Spleen (tissue), 11 donors: ENCODE measurements around the gene ING4. TPM values are rescaled to one million over a fixed set of nuclear protein-coding genes. Genes with fewer than 3 reads are reported as not detected.

ENCODE experiments used
- DNase-seq: peaks from one replicate; pipeline ENCODE4 v3.0.0-alpha.2; 2020
- H3K27ac ChIP-seq, 8 donors: fragments of 200-600 bp; sonication (generic) in 7 of 8; 1 replicate in 4 of 8; 2 replicates in 4 of 8; pipeline versions ENCODE4 v1.5.0 to v1.8.0; 2016 to 2021; ENCODE audit warnings: inconsistent platforms in 4 of 8, mild to moderate bottlenecking in 4 of 8, moderate library complexity in 1 of 8
- H3K27me3 ChIP-seq, 7 donors: fragments of 200-600 bp; sonication (generic) in 6 of 7; replicated peaks in 1 of 7; 1 replicate in 4 of 7; 2 replicates in 3 of 7; pipeline versions ENCODE4 v1.5.0 to v1.8.0; 2016 to 2021; ENCODE audit warnings: inconsistent platforms in 3 of 7, mild to moderate bottlenecking in 1 of 7
- H3K36me3 ChIP-seq, 6 donors: fragments of 200-600 bp; sonication (generic) in 5 of 6; 1 replicate in 4 of 6; 2 replicates in 2 of 6; pipeline versions ENCODE4 v1.5.0 to v1.8.0; 2016 to 2021; ENCODE audit warnings: inconsistent platforms in 2 of 6
- H3K4me1 ChIP-seq, 6 donors: fragments of 200-600 bp; sonication (generic) in 5 of 6; 1 replicate in 3 of 6; 2 replicates in 3 of 6; pipeline versions ENCODE4 v1.5.0 to v1.8.0; 2016 to 2021; ENCODE audit warnings: inconsistent platforms in 3 of 6
- H3K4me3 ChIP-seq, 8 donors: fragments of 200-600 bp; sonication (generic) in 7 of 8; 1 replicate in 4 of 8; 2 replicates in 4 of 8; pipeline versions ENCODE4 v1.5.0 to v1.8.0; 2016 to 2021; ENCODE audit warnings: inconsistent platforms in 4 of 8, mild to moderate bottlenecking in 4 of 8, moderate library complexity in 2 of 8
- H3K9me3 ChIP-seq, 8 donors: fragments of 200-600 bp; sonication (generic) in 7 of 8; 1 replicate in 4 of 8; 2 replicates in 4 of 8; pipeline versions ENCODE4 v1.5.0 to v1.8.0; 2016 to 2021; ENCODE audit warnings: inconsistent platforms in 4 of 8
- CTCF ChIP-seq, 11 experiments: fragments of 200-600 bp in 7 of 11; fragments of 450-650 bp in 4 of 11; sonication (generic) in 4 of 11; IDR thresholded peaks in 8 of 11; conservative IDR thresholded peaks in 3 of 11; 1 replicate in 7 of 11; 2 replicates in 4 of 11; pipeline versions ENCODE4 v1.4.0 to v1.8.0; 2016 to 2021; ENCODE audit warnings: antibody characterized with exemption in 11 of 11, inconsistent platforms in 4 of 11, mild to moderate bottlenecking in 1 of 11
- POLR2A ChIP-seq, 3 donors: fragments of 450-650 bp; IDR thresholded peaks; one replicate each; pipeline ENCODE4 v1.5.1; 2017; ENCODE audit warnings: antibody characterized with exemption in 3 of 3, mild to moderate bottlenecking in 1 of 3
- POLR2AphosphoS5 ChIP-seq, 3 donors: sonication (generic); formaldehyde crosslinking; IDR thresholded peaks; one replicate each; pipeline ENCODE4 v1.5.1; 2017; ENCODE audit warnings: antibody characterized with exemption in 3 of 3
- WGBS, 5 donors: extraction: QIAGEN DNeasy Blood & Tissue Kit in 3 of 5; methylation state at CpG; one replicate each; pipeline versions ENCODE4 v1.1.5 to v1.1.7; 2013 to 2018; 5-methylcytosine and 5-hydroxymethylcytosine counted together
- intact Hi-C: fragments of 100-400 bp; cut with DNase I; formaldehyde crosslinking; loops from one replicate; pipeline ENCODE4 v1.15.0; 2023; ENCODE audit warnings: low total_unique reads
- polyA plus RNA-seq, 3 donors: library from polyadenylated mRNA; stranded (reverse); fragments of 200-250 nt; gene quantifications; one replicate each; pipeline ENCODE4 v1.2.1, GENCODE V29; 2013
- total RNA-seq, 7 donors: library from RNA; depleted of rRNA in 3 of 7; stranded (reverse); fragments of >200 nt in 3 of 7; fragmentation: NEBNext Ultra II Directional in 4 of 7; extraction: Animal tissue kit (Norgen Biotek cat#: 25700) in 4 of 7; gene quantifications; one replicate each; pipeline versions ENCODE4 v1.1.0 to v1.2.1, GENCODE V29; 2016 to 2021
- donor health status: healthy with polysubstance abuse.
- donor health status: DM: no; HTN: no; CAD: no; lungs with moderate emphysema.
- donor health status: DM: no; HTN: no; CAD: no.
- donor health status: Bipolar disorder and iron deficiency.
- donor health status: healthy.
- donor health status: DM: no; HTN: no; CAD: no.
- donor health status: DM: yes; HTN: yes; CAD: no.

Gene ING4
- total and polyA plus RNA-seq, 10 donors = 33.0 to 68.8 (median 49.9) TPM

DNA sequence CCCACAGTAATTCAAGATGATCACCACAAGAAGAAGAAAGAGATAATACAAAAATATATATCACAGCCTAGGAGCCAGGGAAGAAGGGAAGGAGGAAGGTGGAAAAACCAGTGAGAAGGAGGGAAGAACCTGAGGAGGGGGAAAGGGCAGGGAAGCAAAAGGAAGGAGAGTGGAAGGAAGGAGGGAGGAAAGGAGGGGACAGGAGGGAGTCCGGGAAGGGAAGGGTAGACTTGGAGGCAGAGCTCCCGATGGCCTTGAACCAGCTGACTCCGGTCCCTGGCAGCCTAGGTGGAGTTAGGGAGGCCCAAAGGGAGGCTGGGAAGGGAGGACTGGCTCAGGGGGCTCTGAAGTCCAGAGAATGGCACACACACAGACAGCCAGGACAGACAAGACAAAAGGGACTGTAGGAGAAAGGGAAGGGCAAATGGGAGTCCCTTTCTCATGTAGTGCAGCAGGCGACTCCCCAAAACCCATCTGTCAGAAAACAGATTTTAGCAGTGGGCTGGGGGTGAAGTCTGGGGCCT, 31.0 kb upstream of the ING4 start:
- DNase-seq = peak; percentile 50
- intact Hi-C loops = no loop called here
- Histone ChIP-seq H3K27ac (no peak overlapping the region), H3K4me1 (peaks cover 9 to 60% (median 43%) of the 10 kb centered on the region in 6 donors), H3K9me3 (no peaks in the 10 kb centered on the region), H3K4me3 (no peak overlapping the region), H3K36me3 (no peaks in the 10 kb centered on the region), H3K27me3 (peaks cover 0 to 19% (median 9%) of the 10 kb centered on the region in 7 donors)
- WGBS, 5 donors = 77 to 84% (median 81%) methylated on average over 4 of the region's 4 CpGs
- TF ChIP-seq POLR2AphosphoS5 (IDR thresholded peaks at IDR 0.05) (no peak), POLR2A (IDR thresholded peaks at IDR 0.05) (no peak), CTCF (IDR thresholded peaks at IDR 0.05 in 8 of 11, conservative IDR thresholded peaks at IDR 0.05 in 3 of 11) (no peak)

DNA sequence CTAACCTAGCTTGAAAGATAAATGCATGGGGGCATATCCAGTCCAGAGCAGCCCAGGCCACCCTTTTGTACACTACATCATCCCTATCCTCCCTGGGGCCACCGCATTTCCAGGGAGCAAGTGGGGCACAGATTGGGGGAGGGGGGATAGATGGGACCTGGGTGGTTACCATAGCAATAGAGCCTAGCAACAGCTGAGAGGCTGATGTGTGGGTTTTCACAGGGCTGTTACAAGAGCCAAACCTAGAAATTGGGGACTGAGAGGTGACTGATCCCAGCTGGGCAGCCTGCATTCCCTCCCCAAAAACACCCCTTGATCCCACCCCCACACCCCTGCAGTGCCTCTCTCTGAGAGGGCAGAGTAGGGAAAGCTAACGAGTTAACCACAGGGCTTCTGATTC, 30.0 kb upstream of the ING4 start:
- TF ChIP-seq POLR2AphosphoS5 (IDR thresholded peaks at IDR 0.05) (no peak), CTCF (IDR thresholded peaks at IDR 0.05 in 8 of 11, conservative IDR thresholded peaks at IDR 0.05 in 3 of 11) (no peak), POLR2A (IDR thresholded peaks at IDR 0.05) (no peak)
- DNase-seq = peak; percentile 37
- Histone ChIP-seq H3K27ac (no peak overlapping the region), H3K4me1 (peaks cover 17 to 64% (median 47%) of the 10 kb centered on the region in 6 donors), H3K4me3 (no peak overlapping the region), H3K9me3 (no peaks in the 10 kb centered on the region), H3K27me3 (peaks cover 0 to 9% (median 2%) of the 10 kb centered on the region in 7 donors), H3K36me3 (no peaks in the 10 kb centered on the region)
- intact Hi-C loops = no loop called here
- WGBS, 5 donors = 54 to 80% (median 72%) methylated on average over 2 of the region's 2 CpGs

- Histone ChIP-seq H3K27ac (no peak overlapping the region), H3K9me3 (no peaks in the 10 kb centered on the region), H3K36me3 (peaks cover 0 to 11% (median 0%) of the 10 kb centered on the region in 6 donors), H3K4me1 (peaks cover 30 to 64% (median 47%) of the 10 kb centered on the region in 6 donors), H3K27me3 (no peaks in the 10 kb centered on the region), H3K4me3 (no peak overlapping the region)
- intact Hi-C loops = no loop called here
- 84 to 88% (median 86%) methylated on average over 4 of the region's 4 CpGs for WGBS, 5 donors
- TF ChIP-seq POLR2AphosphoS5 (IDR thresholded peaks at IDR 0.05) = no peak
- TF ChIP-seq POLR2A (IDR thresholded peaks at IDR 0.05) = no peak
- no peak for TF ChIP-seq CTCF (IDR thresholded peaks at IDR 0.05 in 8 of 11, conservative IDR thresholded peaks at IDR 0.05 in 3 of 11)
- peak; percentile 30 for DNase-seq
These were observed 28.6 kb upstream of the ING4 start for GRCh38 chr12:6691473-6691872.

GRCh38 chr12:6688999-6689882, 26.3 kb upstream of the ING4 start, which contains the start of gene ZNF384:
Gene ZNF384 (minus strand): TSS chr12:6689375. CDS start chr12:6679520, 9,855 bp downstream.
- peaks cover 0 to 33% (median 5%) of the 10 kb centered on the region in 6 donors for H3K36me3 ChIP-seq
- intact Hi-C loops = loop anchor here (5.0 kb wide), 1 partner anchor 72 kb away; no protein-coding TSS in a partner anchor
- peaks cover 34 to 71% (median 59%) of the 10 kb centered on the region in 6 donors for H3K4me1 ChIP-seq
- peak; percentile 98 for DNase-seq
- H3K27me3 ChIP-seq = no peaks in the 10 kb centered on the region
- H3K9me3 ChIP-seq = no peaks in the 10 kb centered on the region
- TF ChIP-seq CTCF (IDR thresholded peaks at IDR 0.05 in 8 of 11, conservative IDR thresholded peaks at IDR 0.05 in 3 of 11) (peak in 8 of 11 experiments; percentile 30 to 77 (median 53)), POLR2AphosphoS5 (IDR thresholded peaks at IDR 0.05) (peak; percentile 88 to 93 (median 92)), POLR2A (IDR thresholded peaks at IDR 0.05) (peak in 2 of 3 donors; percentile 35 to 53)
- peak within 1 kb of the TSS; percentile 71 to 90 (median 87) for H3K4me3 ChIP-seq
- 0 to 1% (median 1%) methylated on average over 58 to 72 of the region's 72 CpGs for WGBS, 5 donors
- peak within 1 kb of the TSS; percentile 94 to 99 (median 96) for H3K27ac ChIP-seq
